ENCODE data around the gene GNG3. TPM values are rescaled to one million over a fixed set of nuclear protein-coding genes. Genes with fewer than 3 reads are reported as not detected.
A peak's percentile ranks its signal among the peaks of the same experiment; 100 is the strongest.

GNG3 gene
- polyA plus RNA-seq, 3 donors = 0.23 TPM; not detected in 2

GRCh38 chr11:62727872-62728170 is 20.3 kb downstream of the GNG3 start:
- peak overlapping the region; percentile 91 for H3K9ac ChIP-seq (ENCODE audit: insufficient read depth, low read length, poor library complexity, severe bottlenecking)

More at GRCh38 chr11:62727872-62728170, 20.3 kb downstream of the GNG3 start:
- peaks cover 22 to 37% of the 10 kb centered on the region in 2 donors for H3K36me3 Mint-ChIP-seq
- H3K4me3 ChIP-seq (replicated peaks in 1 of 3; ENCODE audit: low read depth in 2 of 3, low read length in 3 of 3) = peak overlapping the region; percentile 60 to 91 (median 84)
- no peak for TF ChIP-seq CTCF (IDR thresholded peaks at IDR 0.05)
- no peaks in the 10 kb centered on the region for H3K9me3 ChIP-seq (replicated peaks in 1 of 2; ENCODE audit: control insufficient read depth in 1 of 2, insufficient read depth in 1 of 2, low read length in 2 of 2)
- peaks cover 48% of the 10 kb centered on the region for H4K20me1 ChIP-seq (ENCODE audit: insufficient read depth, low read length)
- H3K79me2 ChIP-seq (ENCODE audit: insufficient read depth, low read length) = peaks cover 81% of the 10 kb centered on the region
- peak overlapping the region; percentile 88 to 91 for H3K27ac ChIP-seq (ENCODE audit: low read depth in 1 of 2, low read length in 2 of 2)
- peaks cover 36 to 45% of the 10 kb centered on the region in 2 donors for H3K4me1 ChIP-seq (ENCODE audit: control insufficient read depth in 1 of 2, insufficient read depth in 2 of 2, low read length in 2 of 2)
- 0% methylated on average over 15 of the region's 20 CpGs for WGBS (ENCODE audit: insufficient coverage)
- peaks cover 0 to 3% (median 0%) of the 10 kb centered on the region in 7 donors for H3K9me3 Mint-ChIP-seq
- peak overlapping the region; percentile 94 to 98 (median 98) for H3K27ac Mint-ChIP-seq
- H3K27me3 ChIP-seq (ENCODE audit: control insufficient read depth in 2 of 2, insufficient read depth in 2 of 2, low read length in 2 of 2) = no peaks in the 10 kb centered on the region
- peak; percentile 95 to 98 (median 95) for DNase-seq
- intact Hi-C loops (cut with micrococcal nuclease) = loop anchor here (1.0 to 5.0 kb wide), 2 partner anchors 19 to 44 kb away; partner anchors contain the start of gene TAF6L (in 2 of the 2)
- H2AFZ ChIP-seq (ENCODE audit: insufficient read depth, low read depth, low read length, poor library complexity, severe bottlenecking) = peak overlapping the region; percentile 90
- peaks cover 23 to 26% of the 10 kb centered on the region in 2 donors for H3K36me3 ChIP-seq (replicated peaks in 1 of 2; ENCODE audit: control insufficient read depth in 1 of 2, insufficient read depth in 2 of 2, low read length in 2 of 2)
- H3K27me3 Mint-ChIP-seq (ENCODE audit: low read depth in 3 of 3) = no peaks in the 10 kb centered on the region
- H3K4me2 ChIP-seq (replicated peaks; ENCODE audit: extremely low read depth, low read length, poor library complexity, severe bottlenecking) = peak overlapping the region; percentile 100
- H3K4me1 Mint-ChIP-seq = peaks cover 47% of the 10 kb centered on the region
- peak overlapping the region; percentile 91 to 98 for H3K4me3 Mint-ChIP-seq
